Mucosa of stomach (tissue), 1 donor: ENCODE results near the gene HOXC6.
"Not testable (repeated sequence)": the region's sequence is repeated elsewhere in the genome, so short reads cannot be mapped to it uniquely, and the experiment has no call there.

Source experiments
- H3K27me3 ChIP-seq: one replicate; pipeline ENCODE4 v1.7.0; 2013; ENCODE audit warnings: mild to moderate bottlenecking, low read length; ENCODE audit not compliant: control insufficient read depth, insufficient read depth
- H3K36me3 ChIP-seq: one replicate; pipeline ENCODE4 v1.7.0; 2013; ENCODE audit warnings: low read length; ENCODE audit not compliant: control insufficient read depth, insufficient read depth
- H3K4me1 ChIP-seq: one replicate; pipeline ENCODE4 v1.7.0; 2013; ENCODE audit warnings: mild to moderate bottlenecking, low read length; ENCODE audit not compliant: control insufficient read depth, insufficient read depth
- H3K4me3 ChIP-seq: one replicate; pipeline ENCODE4 v1.7.0; 2013; ENCODE audit warnings: low read length
- H3K9ac ChIP-seq: one replicate; pipeline ENCODE4 v1.7.0; 2013; ENCODE audit warnings: mild to moderate bottlenecking, low read length, moderate library complexity
- H3K9me3 ChIP-seq: one replicate; pipeline ENCODE4 v1.7.0; 2013; ENCODE audit warnings: mild to moderate bottlenecking, low read length, moderate library complexity; ENCODE audit not compliant: control insufficient read depth
- donor health status: Pancreatic carcinoma.

The HOXC6 gene

DNA sequence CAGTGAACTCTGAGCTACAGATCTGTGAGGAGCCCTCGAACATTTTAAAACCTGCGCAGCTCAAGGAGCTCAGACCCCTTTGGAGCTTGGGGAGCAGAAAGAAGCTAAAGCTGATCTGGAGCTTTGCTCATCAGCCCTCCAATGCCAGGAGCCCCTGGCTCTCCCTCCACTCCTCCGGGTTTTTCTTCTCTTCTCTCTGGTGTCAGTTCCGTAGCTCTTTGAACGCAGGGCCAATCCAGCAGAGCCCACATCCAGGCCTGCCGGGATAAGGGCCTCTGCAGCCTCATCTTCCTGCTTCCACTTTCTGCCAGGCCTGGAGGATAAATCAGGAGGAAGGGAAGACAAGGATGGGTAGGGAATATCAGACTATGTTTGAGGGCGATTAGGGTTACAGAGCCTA lies 31.4 kb downstream of the HOXC6 start:
- H3K4me3 ChIP-seq, result no peak overlapping the region
- no peak overlapping the region for H3K9ac ChIP-seq
- no peaks in the 10 kb centered on the region for H3K36me3 ChIP-seq
- H3K27me3 ChIP-seq, result peaks cover 9% of the 10 kb centered on the region
- H3K4me1 ChIP-seq, result no peaks in the 10 kb centered on the region
- H3K9me3 ChIP-seq, result no peaks in the 10 kb centered on the region

DNA sequence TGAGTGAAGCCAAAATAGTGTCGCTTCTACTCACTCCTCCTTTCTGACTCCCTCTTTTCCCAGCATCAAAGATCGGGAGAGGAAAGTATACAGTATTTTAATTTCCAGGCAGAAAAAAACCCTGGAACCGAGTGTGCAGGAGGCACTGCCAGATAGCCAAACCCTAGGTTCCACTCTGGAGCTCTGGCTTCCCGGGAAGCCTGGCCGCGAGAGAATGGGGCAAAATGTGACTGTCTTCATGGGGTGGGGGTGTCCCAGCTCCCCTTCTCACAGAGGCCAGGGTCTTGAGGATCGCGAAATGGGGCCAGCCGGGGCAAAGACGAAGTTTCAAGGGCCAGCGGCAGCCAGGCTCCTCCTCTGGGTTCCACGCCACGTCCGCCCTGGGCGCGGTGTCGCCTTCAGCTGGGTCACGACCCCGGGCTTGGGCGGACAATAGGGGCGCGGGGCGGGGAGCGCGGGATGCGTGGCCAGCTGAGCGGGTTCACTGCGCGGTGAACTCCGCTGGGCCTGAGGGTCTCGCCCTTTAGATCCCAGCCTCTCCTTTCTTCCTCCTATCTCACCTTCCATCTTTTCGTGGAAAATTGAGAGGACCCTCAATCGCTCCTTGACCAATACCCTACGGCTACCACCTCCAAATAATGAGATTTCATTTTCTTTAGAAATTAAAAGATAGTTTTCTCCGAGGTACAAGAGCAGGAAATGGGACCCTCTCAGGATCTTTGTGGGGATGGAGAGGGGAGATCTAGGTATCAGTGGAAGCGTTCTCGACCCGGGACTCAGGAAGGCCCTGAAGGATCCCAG lies 32.1 kb downstream of the HOXC6 start:
- Histone ChIP-seq H3K4me3 (no peak overlapping the region), H3K27me3 (peaks cover 7% of the 10 kb centered on the region), H3K4me1 (no peaks in the 10 kb centered on the region), H3K9me3 (no peaks in the 10 kb centered on the region), H3K9ac (no peak overlapping the region), H3K36me3 (no peaks in the 10 kb centered on the region)

- no peaks in the 10 kb centered on the region for H3K9me3 ChIP-seq
- H3K36me3 ChIP-seq, result no peaks in the 10 kb centered on the region
- H3K4me1 ChIP-seq, result no peaks in the 10 kb centered on the region
- peaks cover 7% of the 10 kb centered on the region for H3K27me3 ChIP-seq
- no peak overlapping the region for H3K9ac ChIP-seq
- no peak overlapping the region for H3K4me3 ChIP-seq
Observed at GRCh38 chr12:54060975-54061778, 32.9 kb downstream of the HOXC6 start.

DNA sequence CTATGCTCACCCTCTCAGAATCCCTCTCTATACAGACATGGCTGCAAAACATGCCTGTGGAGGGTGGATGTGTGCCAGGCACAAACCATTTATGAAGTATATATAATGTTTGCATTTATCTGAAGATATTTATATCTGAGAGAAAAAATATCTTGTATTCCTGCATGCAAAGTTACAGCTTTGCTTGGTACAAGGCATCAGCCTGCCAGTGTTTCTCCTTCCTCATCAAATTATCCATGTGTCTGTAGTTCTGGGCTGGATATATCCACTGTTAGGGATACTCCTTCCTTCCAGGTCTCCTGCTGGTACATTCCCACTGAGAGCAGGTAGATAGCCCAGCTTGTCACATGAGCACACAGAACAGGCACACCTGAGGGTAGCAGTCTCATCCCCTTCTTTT lies 37.4 kb downstream of the HOXC6 start:
- Histone ChIP-seq H3K9ac (no peak overlapping the region), H3K27me3 (peaks cover 7% of the 10 kb centered on the region), H3K4me3 (no peak overlapping the region), H3K36me3 (no peaks in the 10 kb centered on the region), H3K9me3 (no peaks in the 10 kb centered on the region), H3K4me1 (no peaks in the 10 kb centered on the region)

GRCh38 chr12:54066408-54066807 lies 38.2 kb downstream of the HOXC6 start:
- H3K4me3 ChIP-seq, result no peak overlapping the region
- no peak overlapping the region for H3K9ac ChIP-seq
- H3K27me3 ChIP-seq, result peaks cover 7% of the 10 kb centered on the region

GRCh38 chr12:54068418-54069070 lies 40.3 kb downstream of the HOXC6 start:
- H3K27me3 ChIP-seq, result peaks cover 3% of the 10 kb centered on the region
- H3K4me1 ChIP-seq, result no peaks in the 10 kb centered on the region

More at GRCh38 chr12:54066408-54066807, 38.2 kb downstream of the HOXC6 start:
- H3K9me3 ChIP-seq, result no peaks in the 10 kb centered on the region
- no peaks in the 10 kb centered on the region for H3K4me1 ChIP-seq
- H3K36me3 ChIP-seq, result no peaks in the 10 kb centered on the region

GRCh38 chr12:54071942-54072341 lies 43.7 kb downstream of the HOXC6 start:
- Histone ChIP-seq H3K9ac (no peak overlapping the region), H3K36me3 (no peaks in the 10 kb centered on the region), H3K9me3 (no peaks in the 10 kb centered on the region), H3K4me1 (no peaks in the 10 kb centered on the region), H3K27me3 (no peaks in the 10 kb centered on the region), H3K4me3 (no peak overlapping the region)

More at GRCh38 chr12:54068418-54069070, 40.3 kb downstream of the HOXC6 start:
- H3K36me3 ChIP-seq, result no peaks in the 10 kb centered on the region
- no peaks in the 10 kb centered on the region for H3K9me3 ChIP-seq
- no peak overlapping the region for H3K9ac ChIP-seq
- no peak overlapping the region for H3K4me3 ChIP-seq

- Histone ChIP-seq H3K36me3 (no peaks in the 10 kb centered on the region), H3K27me3 (no peaks in the 10 kb centered on the region), H3K4me1 (no peaks in the 10 kb centered on the region), H3K9ac (no peak overlapping the region), H3K9me3 (no peaks in the 10 kb centered on the region), H3K4me3 (no peak overlapping the region)
Observed at GRCh38 chr12:54074308-54074707, 46.1 kb downstream of the HOXC6 start.

GRCh38 chr12:54075409-54075808 lies 47.2 kb downstream of the HOXC6 start:
- Histone ChIP-seq H3K9ac (no peak overlapping the region), H3K9me3 (no peaks in the 10 kb centered on the region), H3K27me3 (no peaks in the 10 kb centered on the region), H3K36me3 (no peaks in the 10 kb centered on the region), H3K4me3 (no peak overlapping the region), H3K4me1 (no peaks in the 10 kb centered on the region)

- H3K9me3 ChIP-seq, result no peaks in the 10 kb centered on the region
- no peaks in the 10 kb centered on the region for H3K27me3 ChIP-seq
- no peaks in the 10 kb centered on the region for H3K4me1 ChIP-seq
- H3K9ac ChIP-seq, result no peak overlapping the region
- no peak overlapping the region for H3K4me3 ChIP-seq
- no peaks in the 10 kb centered on the region for H3K36me3 ChIP-seq
Observed at GRCh38 chr12:54075974-54076373, 47.7 kb downstream of the HOXC6 start.

DNA sequence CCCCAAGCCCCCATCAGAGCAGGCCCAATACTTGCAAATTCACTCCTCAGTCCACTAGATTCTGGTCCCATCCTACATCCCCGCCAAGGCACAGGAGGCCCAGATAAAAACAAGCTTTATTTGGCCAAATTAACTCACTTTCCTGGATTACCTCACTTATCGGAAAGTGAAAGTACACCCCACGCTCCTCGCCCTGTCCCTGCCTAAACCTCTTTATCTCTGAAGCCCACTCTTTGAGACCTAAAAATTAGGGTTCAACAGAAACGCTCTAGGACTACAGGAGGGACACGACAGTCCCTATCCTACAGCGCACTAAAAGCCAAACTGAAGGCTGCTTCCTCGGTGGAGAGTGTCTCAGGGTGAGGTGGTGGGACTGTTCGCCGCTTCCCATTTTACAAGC lies 49.6 kb downstream of the HOXC6 start:
- H3K27me3 ChIP-seq, H3K4me3 ChIP-seq, H3K36me3 ChIP-seq, H3K9ac ChIP-seq, H3K4me1 ChIP-seq, H3K9me3 ChIP-seq: not testable (repeated sequence)

DNA sequence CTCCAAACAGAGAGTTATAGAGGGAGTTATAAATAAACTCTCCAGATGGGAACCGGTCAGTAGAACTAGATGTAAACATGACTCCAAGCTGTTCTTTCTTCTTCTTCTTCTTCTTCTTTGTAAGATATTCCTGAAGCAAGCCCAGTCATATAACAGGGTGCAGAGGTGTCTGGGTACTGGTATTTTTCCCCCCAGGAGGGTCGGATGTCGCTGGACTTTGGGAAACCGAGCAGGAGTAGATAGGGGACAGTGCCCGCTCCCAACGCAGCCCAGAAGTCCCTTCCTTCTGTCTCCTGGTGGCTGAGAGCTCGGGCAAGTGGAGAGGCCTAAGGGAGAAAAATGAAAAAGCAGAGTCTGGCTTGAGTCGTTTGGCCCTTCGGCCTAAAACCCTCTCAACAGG lies 50.9 kb downstream of the HOXC6 start:
- peak overlapping the region; percentile 43 for H3K9ac ChIP-seq
- not testable (repeated sequence) for H3K36me3 ChIP-seq, H3K9me3 ChIP-seq, H3K4me1 ChIP-seq, H3K4me3 ChIP-seq, H3K27me3 ChIP-seq
